SK-N-SH (cell line): Measurements from ENCODE around the gene CREB3L1. TPM values are rescaled to one million over a fixed set of nuclear protein-coding genes. Genes with fewer than 3 reads are reported as not detected.

Source experiments
- CTCF ChIA-PET: fragments of 300-600, 350-600 bp; formaldehyde crosslinking; extraction: SDS; loops from one replicate; lab custom pipeline; 2021; lab: Yijun Ruan, JAX
- POLR2A ChIA-PET: fragments of 350-600 bp; sonication (Branson Sonifier 250); formaldehyde crosslinking; extraction: SDS; loops from one replicate; lab custom pipeline; 2020; ENCODE audit warnings: antibody characterized with exemption, inconsistent platforms; lab: Yijun Ruan, JAX
- DNase-seq: peaks from one replicate; pipeline ENCODE4 v3.0.0; 2012
- H2AFZ ChIP-seq: fragments of 200-600 bp; sonication (generic); 2 replicates; pipeline ENCODE4 v1.8.1; 2016; ENCODE audit warnings: antibody characterized with exemption, mild to moderate bottlenecking, low read depth
- H3F3A ChIP-seq: fragments of 200-600 bp; sonication (generic); replicated peaks from 2 replicates; pipeline ENCODE3; 2016; ENCODE audit warnings: antibody characterized with exemption, mild to moderate bottlenecking; ENCODE audit not compliant: insufficient read depth
- H3K27ac ChIP-seq, 2 experiments: fragments of 200-500 bp in 1 of 2; fragments of 200-600 bp in 1 of 2; sonication (Bioruptor generic) in 1 of 2; sonication (generic), shearing (Covaris generic) in 1 of 2; 2 replicates each; pipeline versions ENCODE4 v1.5.1 to v1.6.1; 2014 to 2016; ENCODE audit warnings: low read depth in 2 of 2, inconsistent platforms in 1 of 2, low read length in 1 of 2, mild to moderate bottlenecking in 1 of 2, mixed read lengths in 1 of 2
- H3K27me3 ChIP-seq: fragments of 200-600 bp; sonication (generic), shearing (Covaris generic); 2 replicates; pipeline ENCODE4 v1.6.1; 2016; ENCODE audit warnings: mixed run types; ENCODE audit not compliant: insufficient read depth
- H3K36me3 ChIP-seq, 2 experiments: fragments of 200-500 bp in 1 of 2; fragments of 200-600 bp in 1 of 2; sonication (Bioruptor generic) in 1 of 2; sonication (generic) in 1 of 2; replicated peaks in 1 of 2; 2 replicates each; pipeline versions ENCODE3 to v1.5.1; 2014 to 2016; ENCODE audit warnings: low read length in 1 of 2, mild to moderate bottlenecking in 1 of 2; ENCODE audit not compliant: insufficient read depth in 2 of 2, control insufficient read depth in 1 of 2
- H3K4me1 ChIP-seq, 2 experiments: fragments of 200-500 bp in 1 of 2; fragments of 200-600 bp in 1 of 2; sonication (Bioruptor generic) in 1 of 2; sonication (generic), shearing (Covaris generic) in 1 of 2; 2 replicates each; pipeline versions ENCODE4 v1.5.1 to v1.6.1; 2014 to 2016; ENCODE audit warnings: low read depth in 1 of 2, low read length in 1 of 2, mixed run types in 1 of 2; ENCODE audit not compliant: insufficient read depth in 2 of 2, control insufficient read depth in 1 of 2
- H3K4me2 ChIP-seq: fragments of 200-600 bp; sonication (generic), shearing (Covaris generic); 2 replicates; pipeline ENCODE4 v1.6.1; 2017; ENCODE audit warnings: mixed run types
- H3K4me3 ChIP-seq, 2 experiments: fragments of 200-500 bp in 1 of 2; fragments of 200-600 bp in 1 of 2; sonication (Bioruptor generic) in 1 of 2; sonication (generic), shearing (Covaris generic) in 1 of 2; 2 replicates each; pipeline versions ENCODE4 v1.5.1 to v1.8.1; 2014 to 2016; ENCODE audit warnings: low read depth in 2 of 2, inconsistent platforms in 1 of 2, low read length in 1 of 2, mild to moderate bottlenecking in 1 of 2, mixed read lengths in 1 of 2, moderate library complexity in 1 of 2
- H3K79me2 ChIP-seq: fragments of 200-600 bp; sonication (generic); 2 replicates; pipeline ENCODE4 v1.8.1; 2017; ENCODE audit warnings: mild to moderate bottlenecking; ENCODE audit not compliant: insufficient read depth
- H3K9ac ChIP-seq: fragments of 200-600 bp; sonication (generic); 2 replicates; pipeline ENCODE4 v1.6.1; 2017; ENCODE audit warnings: mixed run types
- H3K9me2 ChIP-seq: fragments of 200-600 bp; sonication (generic); 2 replicates; pipeline ENCODE4 v1.6.1; 2017; ENCODE audit warnings: mixed run types
- H3K9me3 ChIP-seq: fragments of 200-600 bp; sonication (generic); 2 replicates; pipeline ENCODE4 v1.6.1; 2017; ENCODE audit warnings: mixed run types, mild to moderate bottlenecking, moderate library complexity
- H4K20me1 ChIP-seq: fragments of 200-600 bp; sonication (generic); 2 replicates; pipeline ENCODE4 v1.6.1; 2017; ENCODE audit warnings: mild to moderate bottlenecking, mixed run types; ENCODE audit not compliant: insufficient read depth
- CTCF ChIP-seq: fragments of 200-600 bp; sonication (generic); IDR thresholded peaks from 2 replicates; pipeline ENCODE4 v1.6.1; 2017; ENCODE audit warnings: antibody characterized with exemption, mild to moderate bottlenecking, moderate library complexity
- FOSL2 ChIP-seq: IDR thresholded peaks from 2 replicates; pipeline ENCODE4 v1.4.0; 2012; ENCODE audit warnings: low read depth, mild to moderate bottlenecking, moderate library complexity, borderline replicate concordance
- GATA2 ChIP-seq: sonication (generic); formaldehyde crosslinking; IDR thresholded peaks from 2 replicates; pipeline ENCODE4 v1.5.0; 2020; ENCODE audit warnings: mild to moderate bottlenecking, missing genetic modification reagents
- IRF3 ChIP-seq: fragments of 150-350 bp; IDR thresholded peaks from 2 replicates; pipeline ENCODE4 v1.6.1; 2016; ENCODE audit warnings: mild to moderate bottlenecking, low read depth, low read length
- MAX ChIP-seq: IDR thresholded peaks from 2 replicates; pipeline ENCODE4 v1.4.0; 2012; ENCODE audit warnings: low read depth
- MEF2A ChIP-seq: IDR thresholded peaks from 2 replicates; pipeline ENCODE4 v1.4.0; 2012; ENCODE audit warnings: low read depth, borderline replicate concordance
- MXI1 ChIP-seq: IDR thresholded peaks from 2 replicates; pipeline ENCODE4 v1.6.1; 2012; ENCODE audit warnings: mild to moderate bottlenecking, low read depth, low read length, improper control_type of control experiment
- RXRA ChIP-seq: IDR thresholded peaks from 2 replicates; pipeline ENCODE4 v1.4.0; 2012; ENCODE audit warnings: low read depth, mild to moderate bottlenecking, borderline replicate concordance
- SMC3 ChIP-seq: IDR thresholded peaks from 2 replicates; pipeline ENCODE4 v1.6.1; 2012; ENCODE audit warnings: low read depth, low read length, improper control_type of control experiment
- TCF12 ChIP-seq: IDR thresholded peaks from 2 replicates; pipeline ENCODE4 v1.4.0; 2012
- TEAD4 ChIP-seq: IDR thresholded peaks from 2 replicates; pipeline ENCODE4 v1.4.0; 2012; ENCODE audit warnings: mild to moderate bottlenecking, borderline replicate concordance; ENCODE audit not compliant: insufficient read depth
- USF1 ChIP-seq: IDR thresholded peaks from 2 replicates; pipeline ENCODE4 v1.4.0; 2012; ENCODE audit warnings: low read depth, borderline replicate concordance
- USF2 ChIP-seq: fragments of 150-350 bp; IDR thresholded peaks from 2 replicates; pipeline ENCODE4 v1.6.1; 2017; ENCODE audit warnings: antibody characterized with exemption, low read length, low read depth, borderline replicate concordance
- ZBTB33 ChIP-seq: IDR thresholded peaks from 2 replicates; pipeline ENCODE4 v1.4.0; 2012; ENCODE audit warnings: low read depth, borderline replicate concordance
- WGBS: methylation state at CpG from one replicate; pipeline ENCODE4 v1.1.6; 2017; ENCODE audit warnings: low lambda C conversion rate; 5-methylcytosine and 5-hydroxymethylcytosine counted together
- polyA plus RNA-seq, 3 experiments: library from polyadenylated mRNA; depleted of rRNA; stranded (reverse); fragments of >200 nt; gene quantifications; 2 replicates each; pipeline ENCODE4 v1.2.3, GENCODE V29; 2012

The CREB3L1 gene
- polyA plus RNA-seq, 1 of the 3 experiments (the other 2 are of a cell fraction) = 14.0 TPM

- Histone ChIP-seq H3K79me2 (peaks cover 20% of the 10 kb centered on the region; the same call in 1 of the 2 replicates), H3K4me3 (no peak overlapping the region), H3F3A (peaks cover 8% of the 10 kb centered on the region), H3K9me2 (no peaks in the 10 kb centered on the region), H4K20me1 (no peaks in the 10 kb centered on the region), H3K9me3 (no peaks in the 10 kb centered on the region), H3K36me3 (peaks cover 5 to 10% of the 10 kb centered on the region in 2 experiments), H3K4me1 (peaks cover 25 to 52% of the 10 kb centered on the region in 2 experiments; a peak in 3 of 4 replicates), H2AFZ (no peak overlapping the region), H3K27me3 (no peaks in the 10 kb centered on the region), H3K9ac (no peak overlapping the region), H3K27ac (no peak overlapping the region), H3K4me2 (no peak overlapping the region)
- ChIA-PET POLR2A (interaction anchor here (0.6 kb wide), 1 partner anchor 294 kb away, joined by 3 read pairs; no protein-coding TSS in a partner anchor), CTCF (interaction anchor here (0.6 to 18.0 kb wide), 11 partner anchors 12 to 451 kb away, joined by 3 to 423 read pairs (median 5); partner anchors contain the start of genes CHRM4 and DGKZ)
- TF ChIP-seq ZBTB33 = no peak
- no peak for TF ChIP-seq USF2
- TF ChIP-seq TEAD4 = no peak
- TF ChIP-seq MAX = no peak
- no peak for TF ChIP-seq SMC3
- TF ChIP-seq FOSL2 = no peak
- TF ChIP-seq TCF12 = no peak
- TF ChIP-seq GATA2 = no peak
- WGBS = 95% methylated on average over 11 of the region's 22 CpGs
- no peak for DNase-seq
Measured at GRCh38 chr11:46366260-46366659, 88.8 kb downstream of the CREB3L1 start.

GRCh38 chr11:46366661-46367161 lies 89.2 kb downstream of the CREB3L1 start:
- H3K9me2 ChIP-seq = no peaks in the 10 kb centered on the region
- ChIA-PET POLR2A (interaction anchor here (0.6 kb wide), 1 partner anchor 294 kb away, joined by 3 read pairs; no protein-coding TSS in a partner anchor), CTCF (interaction anchor here (0.6 to 18.0 kb wide), 12 partner anchors 11 to 252 kb away, joined by 3 to 423 read pairs (median 5); partner anchors contain the start of genes CHRM4 and DGKZ)
- 92% methylated on average over 13 of the region's 31 CpGs for WGBS
- DNase-seq = no peak
- peaks cover 17% of the 10 kb centered on the region; the same call in 1 of the 2 replicates for H3K79me2 ChIP-seq
- H3K27me3 ChIP-seq = no peaks in the 10 kb centered on the region
- H3F3A ChIP-seq = peaks cover 8% of the 10 kb centered on the region
- no peak overlapping the region for H3K4me3 ChIP-seq
- no peak overlapping the region for H2AFZ ChIP-seq
- no peak overlapping the region for H3K4me2 ChIP-seq
- no peaks in the 10 kb centered on the region for H3K9me3 ChIP-seq
- H4K20me1 ChIP-seq = no peaks in the 10 kb centered on the region
- peaks cover 21 to 48% of the 10 kb centered on the region in 2 experiments; a peak in 3 of 4 replicates for H3K4me1 ChIP-seq
- peaks cover 5 to 10% of the 10 kb centered on the region in 2 experiments for H3K36me3 ChIP-seq
- no peak overlapping the region for H3K9ac ChIP-seq
- no peak overlapping the region for H3K27ac ChIP-seq
- no peak for TF ChIP-seq USF1
- TF ChIP-seq ZBTB33 = no peak
- TF ChIP-seq MEF2A = no peak
- TF ChIP-seq USF2 = no peak
- no peak for TF ChIP-seq CTCF
- TF ChIP-seq RXRA = no peak
- TF ChIP-seq MXI1 = no peak
- TF ChIP-seq IRF3 = no peak
- no peak for TF ChIP-seq FOSL2
